HG03108 (cell line): ENCODE results near the gene LPP.

Experiments used
- ATAC-seq: cut with Tn5 transposase; IDR thresholded peaks from one replicate; pipeline ENCODE4 v1.9.1; 2021; ENCODE audit warnings: moderate library complexity; ENCODE audit not compliant: unreplicated experiment

Gene LPP

DNA sequence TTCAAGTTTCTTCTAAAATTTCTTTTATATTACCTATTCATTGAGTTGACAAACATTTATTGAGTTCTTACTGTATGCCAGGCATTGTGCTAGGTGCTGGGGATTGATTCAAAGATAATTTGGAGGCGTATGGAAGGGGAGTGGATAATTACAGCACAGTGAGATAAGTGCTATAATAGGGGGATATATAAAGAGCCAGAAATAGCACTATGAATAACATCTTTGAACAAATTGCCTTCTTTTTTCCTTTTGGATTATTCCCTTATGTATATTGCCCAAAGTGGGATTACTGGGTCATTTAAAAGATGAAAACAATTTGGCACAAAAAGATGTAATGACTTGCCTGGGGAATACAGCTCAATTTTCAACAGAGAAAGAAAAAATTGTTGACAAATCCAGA is 64.6 kb downstream of the LPP start:
- no peak for ATAC-seq

- ATAC-seq, result no peak
Measured at GRCh38 chr3:188219147-188219546, 65.2 kb downstream of the LPP start.

- ATAC-seq, result no peak
Measured at GRCh38 chr3:188220097-188220788, 66.3 kb downstream of the LPP start.

- no peak for ATAC-seq
Measured at GRCh38 chr3:188220988-188221818, 67.2 kb downstream of the LPP start.

- ATAC-seq, result no peak
Measured at GRCh38 chr3:188223936-188224335, 70.0 kb downstream of the LPP start.

- ATAC-seq, result no peak
Measured at GRCh38 chr3:188227442-188227841, 73.5 kb downstream of the LPP start.

DNA sequence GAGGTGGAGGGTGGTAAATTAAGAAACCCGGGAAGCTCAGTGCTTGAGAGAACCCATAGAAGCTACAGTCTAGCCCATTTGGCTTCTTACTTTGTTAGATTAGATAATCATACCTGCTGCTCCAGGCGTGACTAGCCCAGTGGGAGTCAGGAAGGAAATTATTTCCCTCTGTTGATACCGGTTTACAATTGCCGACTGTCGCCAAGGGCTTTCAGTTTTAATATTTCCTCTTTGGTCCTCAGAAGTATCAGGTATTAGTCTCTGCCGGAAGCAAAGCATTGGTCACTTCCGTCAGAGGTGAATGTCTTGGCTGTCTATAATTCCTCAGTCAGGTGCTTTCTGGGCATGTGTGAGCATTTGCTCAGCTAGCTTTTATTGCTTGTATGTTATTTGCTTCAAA is 75.2 kb downstream of the LPP start:
- ATAC-seq, result no peak

DNA sequence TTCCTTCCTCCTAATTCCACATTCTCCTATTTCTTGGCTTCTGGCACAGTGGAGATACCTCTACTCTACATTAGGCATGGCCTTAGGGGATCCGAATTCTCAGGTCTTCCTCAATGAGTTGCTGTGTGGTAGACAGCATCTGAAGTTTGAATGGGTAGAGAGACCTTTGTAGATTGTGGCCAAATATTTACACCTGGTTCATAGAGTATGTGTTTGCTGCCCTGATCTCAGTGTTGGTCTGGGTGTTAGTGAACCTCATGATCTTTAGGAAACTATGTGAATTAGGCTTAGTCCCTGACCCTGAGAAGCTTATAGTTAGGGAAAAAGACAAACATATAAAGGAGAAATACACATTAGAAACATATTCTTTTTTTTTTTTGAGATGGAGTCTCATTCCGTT is 75.8 kb downstream of the LPP start:
- ATAC-seq, result no peak

- no peak for ATAC-seq
Measured at GRCh38 chr3:188230962-188231361, 77.0 kb downstream of the LPP start.

DNA sequence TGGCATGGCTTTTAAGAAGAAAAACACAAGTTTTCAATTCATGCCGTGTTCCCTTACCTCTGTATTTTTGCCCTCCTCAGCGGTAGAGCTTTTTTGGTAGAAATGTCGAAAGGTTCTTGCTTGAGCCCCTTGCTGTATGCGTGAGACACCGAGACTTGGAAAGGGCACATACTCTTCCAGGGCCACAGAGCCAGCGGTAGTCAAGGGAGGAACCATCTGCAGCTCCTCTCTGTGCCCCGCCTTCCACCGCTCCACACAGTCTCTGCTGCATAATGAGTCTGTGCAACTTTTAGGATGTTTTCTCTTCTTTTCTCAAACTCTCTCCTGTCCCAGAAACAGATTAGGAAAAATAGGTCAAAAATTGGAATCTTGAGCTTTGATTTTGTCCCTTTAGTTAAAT is 77.5 kb downstream of the LPP start:
- no peak for ATAC-seq

GRCh38 chr3:188232656-188233055 is 78.7 kb downstream of the LPP start:
- ATAC-seq, result no peak

- no peak for ATAC-seq
Measured at GRCh38 chr3:188233320-188233719, 79.4 kb downstream of the LPP start.

GRCh38 chr3:188234132-188234531 is 80.2 kb downstream of the LPP start:
- no peak for ATAC-seq

DNA sequence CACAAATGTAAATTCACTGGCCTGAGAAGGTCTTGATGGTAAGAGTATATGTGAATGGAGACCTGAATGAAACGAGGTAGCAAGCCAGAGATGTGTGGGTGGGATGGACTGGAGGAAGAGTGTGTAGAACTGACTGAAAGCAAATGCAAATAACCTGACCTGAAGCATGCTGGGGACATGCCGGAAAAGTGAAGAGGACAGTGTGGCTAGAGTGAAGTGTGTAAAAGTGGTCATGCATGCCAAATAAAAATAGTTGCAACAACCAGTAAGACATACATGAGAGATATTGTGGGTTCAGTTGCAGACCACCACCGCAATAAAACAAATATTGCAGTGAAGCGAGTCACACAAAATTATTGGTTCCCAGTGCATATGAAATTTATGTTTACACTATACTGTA is 82.3 kb downstream of the LPP start:
- no peak for ATAC-seq

- ATAC-seq, result no peak
Measured at GRCh38 chr3:188239035-188239434, 85.1 kb downstream of the LPP start.

DNA sequence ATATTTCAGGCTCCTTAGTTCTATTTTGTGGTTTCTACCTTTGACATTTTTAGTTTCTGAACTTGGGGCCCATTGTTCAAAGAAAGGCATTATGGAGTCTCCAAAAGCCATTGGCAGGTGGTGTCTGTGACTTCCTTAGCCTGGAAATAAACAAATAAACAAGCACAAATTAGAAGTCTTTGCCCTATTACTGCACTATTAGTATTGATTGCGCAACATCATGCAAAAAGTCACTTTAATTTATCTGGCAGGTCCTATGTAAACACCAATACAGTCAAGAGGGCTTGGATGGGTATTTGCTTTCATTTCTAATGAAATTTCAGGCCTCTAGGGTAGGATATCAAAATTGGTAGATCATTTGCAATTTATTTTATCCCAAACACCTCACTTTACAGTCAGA is 85.6 kb downstream of the LPP start:
- ATAC-seq, result no peak

- no peak for ATAC-seq
Measured at GRCh38 chr3:188240189-188240981, 86.4 kb downstream of the LPP start.

- ATAC-seq, result no peak
Measured at GRCh38 chr3:188241072-188241471, 87.1 kb downstream of the LPP start.

GRCh38 chr3:188241883-188242282 is 87.9 kb downstream of the LPP start:
- ATAC-seq, result no peak

- ATAC-seq, result no peak
Measured at GRCh38 chr3:188242436-188243123, 88.6 kb downstream of the LPP start.

DNA sequence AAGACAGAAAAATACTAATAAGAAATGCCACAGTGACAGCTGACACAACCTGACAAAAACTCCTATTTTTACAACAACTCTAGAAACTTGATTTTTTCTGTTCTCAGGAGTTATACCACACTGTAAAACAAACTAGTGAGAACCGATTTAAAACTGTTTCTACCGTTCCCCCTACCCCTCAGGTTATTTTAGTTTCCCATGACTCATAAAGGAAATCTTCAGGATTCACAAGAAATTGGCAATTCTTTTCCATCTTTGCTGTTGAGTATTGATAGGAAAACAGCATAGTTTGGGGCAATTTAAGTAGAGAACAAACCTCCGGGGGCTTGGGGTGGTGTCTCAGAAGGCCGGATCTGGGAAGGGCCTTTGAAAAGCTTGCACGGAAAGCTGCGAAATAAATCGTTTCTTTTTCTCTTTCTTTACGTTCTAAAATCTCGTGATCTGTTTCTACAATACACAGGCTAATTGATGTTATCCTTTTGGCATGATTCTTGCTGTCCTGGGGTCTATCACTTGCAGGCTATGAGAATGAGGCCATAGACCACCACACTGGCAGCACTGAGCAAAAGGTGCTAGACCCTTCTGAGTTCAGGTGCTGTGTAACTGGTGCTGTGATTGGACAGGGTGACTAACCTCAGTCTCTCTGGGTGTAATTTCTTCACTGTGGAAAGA is 89.3 kb downstream of the LPP start:
- ATAC-seq, result no peak
